Measurements from ENCODE around the gene DIDO1. TPM values are rescaled to one million over a fixed set of nuclear protein-coding genes. Genes with fewer than 3 reads are reported as not detected.

Gene DIDO1
- total and polyA plus RNA-seq, 2 donors (not counting 1 experiment from before 2014, with no cell fraction given): 57.6 to 124 TPM

DNA sequence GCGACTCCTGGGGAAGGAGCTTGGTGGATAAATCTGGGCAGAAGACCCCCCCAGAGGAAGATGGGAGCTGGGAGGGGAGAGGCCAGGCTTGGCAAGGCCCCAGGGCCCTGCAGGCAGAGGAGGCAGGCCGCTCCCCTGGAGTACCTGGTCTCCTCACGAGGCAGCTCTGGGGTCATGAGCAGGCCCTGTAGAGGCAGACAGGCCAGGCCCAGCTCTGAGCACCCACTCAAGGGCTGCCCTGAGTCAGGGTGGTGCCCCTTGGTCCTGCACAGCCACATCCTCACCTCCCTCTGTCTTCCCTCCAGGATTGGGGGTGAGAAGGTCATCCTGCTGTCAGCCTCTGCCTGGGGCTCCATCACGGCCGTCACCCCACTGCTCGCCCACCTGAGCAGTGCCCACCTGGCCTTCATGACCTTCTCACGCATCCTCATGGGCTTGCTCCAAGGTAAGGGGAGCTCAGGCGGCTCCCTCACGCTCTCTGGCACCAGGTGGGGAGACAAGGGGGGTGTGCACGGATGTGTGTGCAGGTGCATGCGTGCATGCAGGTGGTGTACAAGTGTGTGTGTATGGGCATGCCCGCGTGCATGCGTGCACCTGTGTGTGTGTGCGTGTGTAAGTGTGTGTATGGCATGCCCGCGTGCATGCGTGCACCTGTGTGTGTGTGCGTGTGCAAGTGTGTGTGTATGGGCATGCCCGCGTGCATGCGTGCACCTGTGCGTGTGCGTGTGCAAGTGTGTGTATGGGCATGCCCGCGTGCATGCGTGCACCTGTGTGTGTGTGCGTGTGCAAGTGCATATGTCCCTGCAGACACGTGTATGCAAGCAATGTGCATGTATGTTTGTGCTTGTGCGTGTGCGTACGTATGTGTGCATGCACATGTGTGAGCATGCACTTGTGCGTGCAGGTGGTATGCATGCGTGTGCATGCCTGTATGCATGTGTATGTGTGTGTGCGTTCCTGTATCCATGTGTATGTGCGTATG is 31.1 kb upstream of the DIDO1 start:
- DNase-seq (no peak), ATAC-seq (ENCODE audit: low read depth) (no peak)
- Histone ChIP-seq H3K4me3 (ENCODE audit: control extremely low read depth in 1 of 5, extremely low read depth in 1 of 5, insufficient read depth in 1 of 5, low read depth in 2 of 5, low read length in 4 of 5) (no peak overlapping the region), H3K9ac (ENCODE audit: low read length) (no peak overlapping the region), H3K4me2 (replicated peaks; ENCODE audit: low read depth, low read length, poor library complexity, severe bottlenecking) (no peak overlapping the region), H3K4me1 (ENCODE audit: control insufficient read depth in 2 of 2, insufficient read depth in 2 of 2, low read length in 2 of 2) (peaks cover 30 to 47% of the 10 kb centered on the region in 2 donors), H3K27me3 (replicated peaks in 1 of 4; ENCODE audit: control extremely low read depth in 1 of 4, control insufficient read depth in 3 of 4, insufficient read depth in 4 of 4, low read length in 3 of 4) (no peaks in the 10 kb centered on the region), H4K20me1 (ENCODE audit: control insufficient read depth, insufficient read depth, low read length, poor library complexity, severe bottlenecking) (peaks cover 49% of the 10 kb centered on the region), H3K36me3 (replicated peaks in 1 of 2; ENCODE audit: control extremely low read depth in 1 of 2, control insufficient read depth in 1 of 2, extremely low read depth in 1 of 2, insufficient read depth in 2 of 2, low read length in 1 of 2) (peaks cover 0 to 31% of the 10 kb centered on the region in 2 experiments), H3K79me2 (ENCODE audit: control insufficient read depth, insufficient read depth, low read length) (peaks cover 68% of the 10 kb centered on the region), H3K9me3 (ENCODE audit: control extremely low read depth in 1 of 3, control insufficient read depth in 2 of 3, insufficient read depth in 1 of 3, low read length in 2 of 3) (no peaks in the 10 kb centered on the region), H2AFZ (ENCODE audit: insufficient read depth, low read depth, low read length, poor library complexity, severe bottlenecking) (no peak overlapping the region), H3K27ac (ENCODE audit: low read length in 2 of 2) (no peak overlapping the region)
- Mint-ChIP-seq H3K27me3 (no peaks in the 10 kb centered on the region), H3K4me3 (no peak overlapping the region), H3K9me3 (ENCODE audit: insufficient read depth) (no peaks in the 10 kb centered on the region), H3K4me1 (peaks cover 46% of the 10 kb centered on the region), H3K27ac (peak overlapping the region; percentile 37)
- intact Hi-C loops (cut with micrococcal nuclease): loop anchor here (10.0 kb wide), 3 partner anchors 47 to 937 kb away; partner anchors contain the start of genes BHLHE23, DNAJC5 and MRGBP
- 97% methylated on average over 34 of the region's 36 CpGs for WGBS (ENCODE audit: insufficient coverage)
- TF ChIP-seq EZH2 (IDR thresholded peaks at IDR 0.05; ENCODE audit: borderline replicate concordance, insufficient read depth, low read depth, low read length, poor library complexity, severe bottlenecking): no peak
- TF ChIP-seq, protein P1, sequence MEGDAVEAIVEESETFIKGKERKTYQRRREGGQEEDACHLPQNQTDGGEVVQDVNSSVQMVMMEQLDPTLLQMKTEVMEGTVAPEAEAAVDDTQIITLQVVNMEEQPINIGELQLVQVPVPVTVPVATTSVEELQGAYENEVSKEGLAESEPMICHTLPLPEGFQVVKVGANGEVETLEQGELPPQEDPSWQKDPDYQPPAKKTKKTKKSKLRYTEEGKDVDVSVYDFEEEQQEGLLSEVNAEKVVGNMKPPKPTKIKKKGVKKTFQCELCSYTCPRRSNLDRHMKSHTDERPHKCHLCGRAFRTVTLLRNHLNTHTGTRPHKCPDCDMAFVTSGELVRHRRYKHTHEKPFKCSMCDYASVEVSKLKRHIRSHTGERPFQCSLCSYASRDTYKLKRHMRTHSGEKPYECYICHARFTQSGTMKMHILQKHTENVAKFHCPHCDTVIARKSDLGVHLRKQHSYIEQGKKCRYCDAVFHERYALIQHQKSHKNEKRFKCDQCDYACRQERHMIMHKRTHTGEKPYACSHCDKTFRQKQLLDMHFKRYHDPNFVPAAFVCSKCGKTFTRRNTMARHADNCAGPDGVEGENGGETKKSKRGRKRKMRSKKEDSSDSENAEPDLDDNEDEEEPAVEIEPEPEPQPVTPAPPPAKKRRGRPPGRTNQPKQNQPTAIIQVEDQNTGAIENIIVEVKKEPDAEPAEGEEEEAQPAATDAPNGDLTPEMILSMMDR (IDR thresholded peaks at IDR 0.05): no peak
- CTCF ChIA-PET: no interaction called here
- POLR2A ChIA-PET: no interaction called here

Measured in B cell (primary cell).